Stimulated activated naive CD8-positive, alpha-beta T cell treated with anti-CD3 and anti-CD28 coated beads, Interleukin-15, Interleukin-2, amounts not matched to agents 100 ng/mL and 50 ng/mL, for 24 hours (primary cell): ENCODE results near the gene KIF14.

Experiments
- H3K27ac Mint-ChIP-seq: one replicate; pipeline ENCODE4 v1.8.0; 2021; ENCODE audit warnings: mild to moderate bottlenecking, mixed read lengths
- H3K27me3 Mint-ChIP-seq: one replicate; pipeline ENCODE4 v1.8.0; 2021; ENCODE audit warnings: mixed read lengths
- H3K36me3 Mint-ChIP-seq: one replicate; pipeline ENCODE4 v1.8.0; 2021; ENCODE audit warnings: low read depth, mixed read lengths
- H3K4me1 Mint-ChIP-seq: one replicate; pipeline ENCODE4 v1.8.0; 2021; ENCODE audit warnings: low read depth, mixed read lengths
- H3K4me3 Mint-ChIP-seq: one replicate; pipeline ENCODE4 v1.8.0; 2021; ENCODE audit warnings: mild to moderate bottlenecking, mixed read lengths
- H3K9me3 Mint-ChIP-seq: one replicate; pipeline ENCODE4 v1.8.0; 2021; ENCODE audit warnings: mixed read lengths

KIF14 gene

DNA sequence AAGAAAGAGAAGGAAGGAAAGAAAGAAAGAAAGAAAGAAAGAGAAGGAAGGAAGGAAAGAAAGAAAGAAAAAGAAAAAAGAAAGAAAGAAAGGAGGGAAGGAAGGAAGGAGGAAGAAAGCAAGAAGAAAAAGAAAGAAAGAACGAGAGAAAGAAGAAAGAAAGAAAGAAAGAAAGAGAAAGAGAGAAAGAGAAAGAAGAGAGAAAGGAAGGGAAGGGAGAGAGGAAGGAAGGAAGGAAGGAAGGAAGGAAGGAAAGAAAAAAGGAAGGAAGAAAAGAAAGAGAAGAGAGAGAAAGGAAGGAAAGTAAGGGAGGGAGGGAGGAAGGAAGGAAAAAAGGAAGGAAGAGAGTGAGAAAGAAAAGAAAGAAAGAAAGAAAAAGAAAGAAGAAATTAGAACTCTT is 115.3 kb downstream of the KIF14 start:
- Mint-ChIP-seq H3K4me3 (no peak overlapping the region), H3K36me3 (no peaks in the 10 kb centered on the region), H3K27ac (peak overlapping the region; percentile 47), H3K27me3 (peaks cover 27% of the 10 kb centered on the region), H3K9me3 (no peaks in the 10 kb centered on the region), H3K4me1 (no peaks in the 10 kb centered on the region)
